Measurements from ENCODE around the gene RNF225.
A peak's percentile ranks its signal among the peaks of the same experiment; 100 is the strongest.

The RNF225 gene

DNA sequence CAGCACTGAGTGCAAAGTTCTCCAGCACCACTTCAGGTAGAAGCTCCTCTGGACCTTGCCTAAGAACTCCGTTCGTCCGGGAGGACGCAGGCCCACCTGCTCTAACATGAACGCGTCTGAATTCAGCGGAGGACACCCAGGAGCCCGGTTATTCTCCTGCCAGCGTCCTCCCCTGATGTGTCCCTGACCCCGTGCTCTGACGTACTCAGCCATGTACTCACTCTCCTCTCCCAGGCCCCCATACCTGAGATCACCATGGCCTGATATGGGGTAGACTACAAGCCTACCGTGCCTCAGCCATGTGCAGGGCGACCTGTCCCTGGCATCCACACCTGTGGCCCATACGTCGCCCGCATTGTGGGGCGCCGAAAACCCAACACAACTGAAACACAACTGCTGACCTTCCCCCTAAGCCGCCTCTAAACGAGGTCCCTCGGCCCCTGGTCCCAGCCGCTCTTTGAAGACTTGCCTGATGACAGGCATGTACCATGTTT is 12.2 kb downstream of the RNF225 start:
- peak; percentile 47 for DNase-seq (ENCODE audit: low read depth)
- H3K4me3 ChIP-seq (ENCODE audit: control insufficient read depth, low read depth, low read length), result peak overlapping the region; percentile 83
- TF ChIP-seq, protein P1, sequence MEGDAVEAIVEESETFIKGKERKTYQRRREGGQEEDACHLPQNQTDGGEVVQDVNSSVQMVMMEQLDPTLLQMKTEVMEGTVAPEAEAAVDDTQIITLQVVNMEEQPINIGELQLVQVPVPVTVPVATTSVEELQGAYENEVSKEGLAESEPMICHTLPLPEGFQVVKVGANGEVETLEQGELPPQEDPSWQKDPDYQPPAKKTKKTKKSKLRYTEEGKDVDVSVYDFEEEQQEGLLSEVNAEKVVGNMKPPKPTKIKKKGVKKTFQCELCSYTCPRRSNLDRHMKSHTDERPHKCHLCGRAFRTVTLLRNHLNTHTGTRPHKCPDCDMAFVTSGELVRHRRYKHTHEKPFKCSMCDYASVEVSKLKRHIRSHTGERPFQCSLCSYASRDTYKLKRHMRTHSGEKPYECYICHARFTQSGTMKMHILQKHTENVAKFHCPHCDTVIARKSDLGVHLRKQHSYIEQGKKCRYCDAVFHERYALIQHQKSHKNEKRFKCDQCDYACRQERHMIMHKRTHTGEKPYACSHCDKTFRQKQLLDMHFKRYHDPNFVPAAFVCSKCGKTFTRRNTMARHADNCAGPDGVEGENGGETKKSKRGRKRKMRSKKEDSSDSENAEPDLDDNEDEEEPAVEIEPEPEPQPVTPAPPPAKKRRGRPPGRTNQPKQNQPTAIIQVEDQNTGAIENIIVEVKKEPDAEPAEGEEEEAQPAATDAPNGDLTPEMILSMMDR (conservative IDR thresholded peaks at IDR 0.05; ENCODE audit: control insufficient read depth, insufficient read depth, low read depth, low read length), result no peak

- H3K4me3 ChIP-seq (ENCODE audit: control insufficient read depth, low read depth, low read length), result peak within 1 kb of the TSS; percentile 83
- TF ChIP-seq, protein P1 (conservative IDR thresholded peaks at IDR 0.05; ENCODE audit: control insufficient read depth, insufficient read depth, low read depth, low read length), result no peak
- DNase-seq (ENCODE audit: low read depth), result peak; percentile 91
Observed at GRCh38 chr19:58408152-58409009, 12.9 kb downstream of the RNF225 start, which contains the start of gene ZNF584. Gene ZNF584, plus strand, starts transcription at chr19:58408649. Its CDS starts 499 bp downstream, at chr19:58409148.

- peak; percentile 35 for DNase-seq (ENCODE audit: low read depth)
- H3K4me3 ChIP-seq (ENCODE audit: control insufficient read depth, low read depth, low read length), result peak overlapping the region; percentile 83
- TF ChIP-seq, protein P1 (conservative IDR thresholded peaks at IDR 0.05; ENCODE audit: control insufficient read depth, insufficient read depth, low read depth, low read length), result no peak
Observed at GRCh38 chr19:58409010-58409790, 13.7 kb downstream of the RNF225 start.

GRCh38 chr19:58416604-58417003 is 21.1 kb downstream of the RNF225 start:
- no peak overlapping the region for H3K4me3 ChIP-seq (ENCODE audit: control insufficient read depth, low read depth, low read length)
- no peak for DNase-seq (ENCODE audit: low read depth)
- TF ChIP-seq, protein P1 (conservative IDR thresholded peaks at IDR 0.05; ENCODE audit: control insufficient read depth, insufficient read depth, low read depth, low read length), result no peak

DNA sequence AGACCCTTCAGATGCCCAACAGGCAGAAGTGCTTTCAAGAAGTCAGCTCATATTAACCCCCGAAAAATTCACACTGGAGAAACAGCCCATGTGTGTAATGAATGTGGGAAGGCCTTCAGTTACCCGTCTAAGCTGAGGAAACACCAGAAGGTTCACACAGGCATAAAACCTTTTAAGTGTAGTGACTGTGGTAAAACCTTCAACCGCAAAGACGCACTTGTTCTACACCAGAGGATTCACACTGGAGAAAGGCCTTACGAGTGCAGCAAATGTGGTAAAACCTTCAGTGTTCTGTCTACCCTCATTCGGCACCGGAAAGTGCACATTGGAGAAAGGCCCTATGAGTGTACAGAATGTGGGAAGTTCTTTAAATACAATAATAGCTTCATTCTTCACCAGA is 21.6 kb downstream of the RNF225 start:
- H3K4me3 ChIP-seq (ENCODE audit: control insufficient read depth, low read depth, low read length), result no peak overlapping the region
- DNase-seq (ENCODE audit: low read depth), result no peak
- TF ChIP-seq, protein P1 (conservative IDR thresholded peaks at IDR 0.05; ENCODE audit: control insufficient read depth, insufficient read depth, low read depth, low read length), result no peak

- TF ChIP-seq, protein P1 (conservative IDR thresholded peaks at IDR 0.05; ENCODE audit: control insufficient read depth, insufficient read depth, low read depth, low read length), result no peak
- DNase-seq (ENCODE audit: low read depth), result no peak
- H3K4me3 ChIP-seq (ENCODE audit: control insufficient read depth, low read depth, low read length), result no peak overlapping the region
Observed at GRCh38 chr19:58428617-58429016, 33.2 kb downstream of the RNF225 start.
